GM12878 (cell line): ENCODE measurements around the gene YIPF5. TPM values are rescaled to one million over a fixed set of nuclear protein-coding genes. Genes with fewer than 3 reads are reported as not detected.

Experiments
- ATAC-seq: fragments of 200-7000 bp; cut with Tn5 transposase; 3 replicates; pipeline ENCODE4 v1.9.1; 2020; ENCODE audit warnings: mild to moderate bottlenecking, moderate library complexity
- BruUV-seq: library from RNA; stranded (reverse); fragments of 400-500 nt; replicated peaks from 2 replicates; lab custom pipeline; 2021; lab: Mats Ljungman, UMichigan
- CTCF ChIA-PET: fragments of 300-600 bp; sonication (Branson Sonifier 250); formaldehyde crosslinking; extraction: SDS; loops from one replicate; lab custom pipeline; 2021; ENCODE audit warnings: inconsistent platforms; lab: Yijun Ruan, JAX
- POLR2A ChIA-PET: fragments of 350-600 bp; formaldehyde crosslinking; extraction: SDS; loops from one replicate; lab custom pipeline; 2021; ENCODE audit warnings: inconsistent platforms; lab: Charles Lee
- RAD21 ChIA-PET: fragments of 300-600 bp; sonication (Branson Sonifier 250); formaldehyde crosslinking; loops from one replicate; lab custom pipeline; 2023; ENCODE audit warnings: antibody characterized with exemption; ENCODE audit not compliant: unreplicated experiment; lab: Charles Lee
- SMC1A ChIA-PET: fragments of 300-600 bp; sonication (Branson Sonifier 250); formaldehyde crosslinking; loops from one replicate; lab custom pipeline; 2023; ENCODE audit not compliant: unreplicated experiment, uncharacterized antibody; lab: Charles Lee
- DNase-seq: peaks from one replicate; pipeline ENCODE4 v3.0.0-alpha.2; 2011; ENCODE audit warnings: low read depth, low spot score
- FAIRE-seq: peaks from 3 replicates; lab custom pipeline; 2011; peaks lifted over from hg19 to GRCh38; lab: Jason Lieb, UNC
- H2AFZ ChIP-seq: 2 replicates; pipeline ENCODE4 v1.6.0; 2011; ENCODE audit warnings: low read depth, low read length, control low read depth; ENCODE audit not compliant: control insufficient read depth
- H3K27ac ChIP-seq: 2 replicates; pipeline ENCODE4 v1.5.1; 2011; ENCODE audit warnings: control low read depth; ENCODE audit not compliant: control insufficient read depth, insufficient read depth
- H3K27me3 ChIP-seq, 2 experiments: replicated peaks in 1 of 2; 2 replicates each; pipeline versions ENCODE4 v1.6.0 to v1.6.1; 2011; ENCODE audit warnings: low read length in 1 of 2; ENCODE audit not compliant: control insufficient read depth in 2 of 2, insufficient read depth in 2 of 2
- H3K36me3 ChIP-seq, 2 experiments: 2 replicates each; pipeline ENCODE4 v1.5.1; 2011; ENCODE audit warnings: low read length in 1 of 2; ENCODE audit not compliant: control insufficient read depth in 2 of 2, insufficient read depth in 2 of 2
- H3K4me1 ChIP-seq: 2 replicates; pipeline ENCODE4 v1.6.1; 2011; ENCODE audit warnings: mild to moderate bottlenecking, low read length, moderate library complexity, mixed read lengths; ENCODE audit not compliant: control insufficient read depth, insufficient read depth
- H3K4me2 ChIP-seq: 2 replicates; pipeline ENCODE4 v1.6.0; 2011; ENCODE audit warnings: control low read depth; ENCODE audit not compliant: control insufficient read depth, insufficient read depth
- H3K4me3 ChIP-seq: fragments of 200-600 bp; sonication (generic); 2 replicates; pipeline ENCODE4 v1.5.1; 2016
- H3K79me2 ChIP-seq: 2 replicates; pipeline ENCODE4 v1.6.0; 2011; ENCODE audit warnings: low read length; ENCODE audit not compliant: control insufficient read depth, insufficient read depth
- H3K9ac ChIP-seq: 2 replicates; pipeline ENCODE4 v1.8.0; 2011; ENCODE audit warnings: low read length, control low read depth, mixed read lengths; ENCODE audit not compliant: control insufficient read depth, insufficient read depth
- H3K9me3 ChIP-seq: replicated peaks from 3 replicates; pipeline ENCODE4 v1.5.1; 2011; ENCODE audit warnings: mild to moderate bottlenecking, low read length; ENCODE audit not compliant: control insufficient read depth, insufficient read depth
- H4K20me1 ChIP-seq: 2 replicates; pipeline ENCODE4 v1.6.0; 2011; ENCODE audit not compliant: control insufficient read depth, insufficient read depth
- BRCA1 ChIP-seq: IDR thresholded peaks from 2 replicates; pipeline ENCODE4 v1.6.1; 2011; ENCODE audit warnings: low read depth, low read length, improper control_type of control experiment
- CBX5 ChIP-seq: sonication (generic); IDR thresholded peaks from 2 replicates; pipeline ENCODE4 v1.6.1; 2016; ENCODE audit warnings: low read depth, moderate library complexity, mild to moderate bottlenecking, inconsistent platforms
- CHD2 ChIP-seq: IDR thresholded peaks from 2 replicates; pipeline ENCODE4 v1.6.1; 2011; ENCODE audit warnings: low read depth, low read length, improper control_type of control experiment, borderline replicate concordance
- E4F1 ChIP-seq: fragments of 450-650 bp; IDR thresholded peaks from 2 replicates; pipeline ENCODE4 v1.6.1; 2018; ENCODE audit warnings: borderline replicate concordance, mild to moderate bottlenecking; ENCODE audit not compliant: partially characterized antibody
- EED ChIP-seq: sonication (generic); IDR thresholded peaks from 2 replicates; pipeline ENCODE4 v1.6.1; 2016; ENCODE audit warnings: antibody characterized with exemption, low read depth
- GABPA ChIP-seq: IDR thresholded peaks from 2 replicates; pipeline ENCODE4 v1.6.1; 2014; ENCODE audit warnings: antibody characterized with exemption, low read depth, mild to moderate bottlenecking, inconsistent platforms
- HDAC2 ChIP-seq: fragments of 200-600 bp; sonication (generic); IDR thresholded peaks from 2 replicates; pipeline ENCODE4 v1.6.1; 2017
- JUNB ChIP-seq: IDR thresholded peaks from 2 replicates; pipeline ENCODE4 v1.6.1; 2016; ENCODE audit warnings: antibody characterized with exemption, mild to moderate bottlenecking
- MXI1 ChIP-seq: fragments of 150-350 bp; IDR thresholded peaks from 2 replicates; pipeline ENCODE4 v1.6.1; 2011; ENCODE audit warnings: low read depth, mild to moderate bottlenecking, inconsistent platforms, low read length, improper control_type of control experiment
- MYC ChIP-seq: IDR thresholded peaks from 2 replicates; pipeline ENCODE4 v1.6.1; 2011; ENCODE audit warnings: mild to moderate bottlenecking, low read length, moderate library complexity, inconsistent platforms; ENCODE audit not compliant: insufficient read depth, insufficient replicate concordance, insufficient read length, severe bottlenecking
- POLR2AphosphoS5 ChIP-seq: IDR thresholded peaks from 2 replicates; pipeline ENCODE4 v1.6.1; 2011; ENCODE audit warnings: mild to moderate bottlenecking, low read length, inconsistent platforms
- SREBF2 ChIP-seq: IDR thresholded peaks from 2 replicates; pipeline ENCODE4 v1.6.1; 2012; ENCODE audit warnings: mild to moderate bottlenecking, low read length
- STAT3 ChIP-seq: IDR thresholded peaks from 2 replicates; pipeline ENCODE4 v1.6.1; 2011; ENCODE audit warnings: low read depth, low read length, improper control_type of control experiment
- TCF7 ChIP-seq: IDR thresholded peaks from 2 replicates; pipeline ENCODE4 v1.6.1; 2014; ENCODE audit warnings: antibody characterized with exemption, borderline replicate concordance
- ZNF207 ChIP-seq: fragments of 450-650 bp; IDR thresholded peaks from 2 replicates; pipeline ENCODE4 v1.6.1; 2014; ENCODE audit warnings: antibody characterized with exemption, mild to moderate bottlenecking, borderline replicate concordance
- WGBS: methylation state at CpG from one replicate; pipeline ENCODE4 v1.1.6; 2016; ENCODE audit warnings: low lambda C conversion rate; ENCODE audit not compliant: insufficient replicate concordance, insufficient coverage; ENCODE audit errors: missing lambda C conversion rate; 5-methylcytosine and 5-hydroxymethylcytosine counted together
- in situ Hi-C: fragments of 300-500 bp; cut with MboI; formaldehyde crosslinking; loops from 9 replicates; pipeline ENCODE4 v1.14.3; 2018; ENCODE audit warnings: mixed read lengths
- intact Hi-C: fragments of 100-400 bp; cut with micrococcal nuclease; formaldehyde crosslinking; loops from one replicate; pipeline ENCODE4 v1.14.2; 2022; ENCODE audit not compliant: unreplicated experiment
- polyA plus RNA-seq, 11 experiments: library from polyadenylated mRNA; depleted of rRNA in 4 of 11; unstranded in 6 of 11; stranded (reverse) in 5 of 11; fragments of >200 nt; fragmentation: Nextera tagmentation in 4 of 11; fragmentation: Illumina TruSeq in 1 of 11; extraction: Ambion mirVana in 4 of 11; extraction: Trizol in 1 of 11; gene quantifications; 1 replicate in 1 of 11; 2 replicates in 10 of 11; pipeline versions ENCODE4 v1.2.1 to v1.2.3, GENCODE V29; 2011 to 2016; ENCODE audit warnings: inconsistent platforms in 2 of 11, missing spikeins in 2 of 11, low read depth in 1 of 11
- total RNA-seq, 4 experiments: library from RNA; depleted of rRNA in 3 of 4; stranded (reverse); fragments of >200 nt in 3 of 4; fragmentation: Illumina TruSeq in 1 of 4; extraction: Trizol in 1 of 4; gene quantifications; 2 replicates each; pipeline versions ENCODE4 v1.2.1 to v1.2.3, GENCODE V29; 2013 to 2021
- TF ChIP-seq, protein P1 (sequence below): fragments of 450-650 bp; conservative IDR thresholded peaks from 2 replicates; pipeline ENCODE4 v1.6.1; 2017; ENCODE audit warnings: mild to moderate bottlenecking, moderate library complexity
- TF ChIP-seq, protein P2 (sequence below): fragments of 450-650 bp; IDR thresholded peaks from 2 replicates; pipeline ENCODE4 v1.6.1; 2017; ENCODE audit warnings: mild to moderate bottlenecking, low read depth, inconsistent platforms; ENCODE audit not compliant: poor library complexity, severe bottlenecking

Gene YIPF5
- total and polyA plus RNA-seq, 10 of the 15 experiments (the other 5 are each of a cell fraction or from before 2014, with no cell fraction given) = 19.5 to 50.4 (median 34.3) TPM

GRCh38 chr5:144133050-144133633 is 37.3 kb downstream of the YIPF5 start (continued):
- TF ChIP-seq, protein P1, sequence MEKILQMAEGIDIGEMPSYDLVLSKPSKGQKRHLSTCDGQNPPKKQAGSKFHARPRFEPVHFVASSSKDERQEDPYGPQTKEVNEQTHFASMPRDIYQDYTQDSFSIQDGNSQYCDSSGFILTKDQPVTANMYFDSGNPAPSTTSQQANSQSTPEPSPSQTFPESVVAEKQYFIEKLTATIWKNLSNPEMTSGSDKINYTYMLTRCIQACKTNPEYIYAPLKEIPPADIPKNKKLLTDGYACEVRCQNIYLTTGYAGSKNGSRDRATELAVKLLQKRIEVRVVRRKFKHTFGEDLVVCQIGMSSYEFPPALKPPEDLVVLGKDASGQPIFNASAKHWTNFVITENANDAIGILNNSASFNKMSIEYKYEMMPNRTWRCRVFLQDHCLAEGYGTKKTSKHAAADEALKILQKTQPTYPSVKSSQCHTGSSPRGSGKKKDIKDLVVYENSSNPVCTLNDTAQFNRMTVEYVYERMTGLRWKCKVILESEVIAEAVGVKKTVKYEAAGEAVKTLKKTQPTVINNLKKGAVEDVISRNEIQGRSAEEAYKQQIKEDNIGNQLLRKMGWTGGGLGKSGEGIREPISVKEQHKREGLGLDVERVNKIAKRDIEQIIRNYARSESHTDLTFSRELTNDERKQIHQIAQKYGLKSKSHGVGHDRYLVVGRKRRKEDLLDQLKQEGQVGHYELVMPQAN = no peak
- TF ChIP-seq CBX5 (no peak), TCF7 (no peak), SREBF2 (no peak)

- WGBS = 31% methylated on average over 4 of the region's 4 CpGs
- in situ Hi-C loops (no loop called here), intact Hi-C loops (no loop called here)
- ChIA-PET CTCF (interaction anchor here (0.9 to 1.5 kb wide), 4 partner anchors 10 to 267 kb away, joined by 3 to 7 read pairs (median 4); no protein-coding TSS in a partner anchor), RAD21 (interaction anchor here (1.0 to 1.5 kb wide), 2 partner anchors 11 to 21 kb away, joined by 3 to 4 read pairs; no protein-coding TSS in a partner anchor), POLR2A (no interaction called here), SMC1A (interaction anchor here (0.8 to 1.3 kb wide), 3 partner anchors 9 to 16 kb away, joined by 3 to 5 read pairs (median 4); no protein-coding TSS in a partner anchor)
- Histone ChIP-seq H3K4me2 (no peak overlapping the region), H3K27me3 (no peaks in the 10 kb centered on the region), H3K4me1 (no peaks in the 10 kb centered on the region), H3K36me3 (no peaks in the 10 kb centered on the region), H3K4me3 (no peak overlapping the region), H3K79me2 (no peaks in the 10 kb centered on the region), H3K9me3 (no peaks in the 10 kb centered on the region; the same call in 2 of the 3 replicates), H4K20me1 (no peaks in the 10 kb centered on the region), H3K27ac (no peak overlapping the region), H3K9ac (no peak overlapping the region), H2AFZ (no peak overlapping the region)
- DNase-seq (no peak), ATAC-seq (no peak), FAIRE-seq (no peak)
- BruUV-seq = no TSS peak
- no peak for TF ChIP-seq E4F1
- no peak for TF ChIP-seq GABPA
- no peak for TF ChIP-seq BRCA1
- TF ChIP-seq MXI1 = no peak
- TF ChIP-seq, protein P2, sequence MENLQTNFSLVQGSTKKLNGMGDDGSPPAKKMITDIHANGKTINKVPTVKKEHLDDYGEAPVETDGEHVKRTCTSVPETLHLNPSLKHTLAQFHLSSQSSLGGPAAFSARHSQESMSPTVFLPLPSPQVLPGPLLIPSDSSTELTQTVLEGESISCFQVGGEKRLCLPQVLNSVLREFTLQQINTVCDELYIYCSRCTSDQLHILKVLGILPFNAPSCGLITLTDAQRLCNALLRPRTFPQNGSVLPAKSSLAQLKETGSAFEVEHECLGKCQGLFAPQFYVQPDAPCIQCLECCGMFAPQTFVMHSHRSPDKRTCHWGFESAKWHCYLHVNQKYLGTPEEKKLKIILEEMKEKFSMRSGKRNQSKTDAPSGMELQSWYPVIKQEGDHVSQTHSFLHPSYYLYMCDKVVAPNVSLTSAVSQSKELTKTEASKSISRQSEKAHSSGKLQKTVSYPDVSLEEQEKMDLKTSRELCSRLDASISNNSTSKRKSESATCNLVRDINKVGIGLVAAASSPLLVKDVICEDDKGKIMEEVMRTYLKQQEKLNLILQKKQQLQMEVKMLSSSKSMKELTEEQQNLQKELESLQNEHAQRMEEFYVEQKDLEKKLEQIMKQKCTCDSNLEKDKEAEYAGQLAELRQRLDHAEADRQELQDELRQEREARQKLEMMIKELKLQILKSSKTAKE = no peak
- no peak for TF ChIP-seq STAT3
- no peak for TF ChIP-seq POLR2AphosphoS5
- no peak for TF ChIP-seq ZNF207
- no peak for TF ChIP-seq HDAC2
- no peak for TF ChIP-seq EED
- TF ChIP-seq CHD2 = no peak
- TF ChIP-seq JUNB = no peak
- TF ChIP-seq MYC = no peak
These were observed 39.2 kb downstream of the YIPF5 start for GRCh38 chr5:144131261-144131660.
